Mucosa of descending colon (tissue), 3 donors: Measurements from ENCODE around the gene COL19A1. TPM values are rescaled to one million over a fixed set of nuclear protein-coding genes. Genes with fewer than 3 reads are reported as not detected.

Source experiments
- ATAC-seq: fragments of 200-7000 bp; cut with Tn5 transposase; one replicate; pipeline ENCODE4 v1.9.1; 2020; ENCODE audit warnings: mild to moderate bottlenecking, moderate library complexity
- DNase-seq, 3 donors: peaks; one replicate each; pipeline ENCODE4 v3.0.0-alpha.2; 2020
- H3K36me3 ChIP-seq: fragments of 200-600 bp; one replicate; pipeline ENCODE4 v1.8.0; 2021; ENCODE audit warnings: low read depth, mild to moderate bottlenecking
- H3K4me1 ChIP-seq: fragments of 200-600 bp; one replicate; pipeline ENCODE4 v1.8.0; 2021; ENCODE audit warnings: low read depth, mild to moderate bottlenecking
- H3K4me3 ChIP-seq: fragments of 200-600 bp; one replicate; pipeline ENCODE4 v1.8.0; 2021; ENCODE audit warnings: mild to moderate bottlenecking
- H3K9me3 ChIP-seq: fragments of 200-600 bp; one replicate; pipeline ENCODE4 v1.8.0; 2021; ENCODE audit warnings: mild to moderate bottlenecking
- intact Hi-C, 2 donors: fragments of 100-400 bp; cut with DNase I in 1 of 2; cut with micrococcal nuclease in 1 of 2; formaldehyde crosslinking; loops; one replicate each; pipeline versions ENCODE4 v1.11.0 to v1.11.1; 2022; cut with DNase I, micrococcal nuclease
- total RNA-seq, 3 donors: library from RNA; stranded (reverse); fragmentation: NEBNext Ultra II Directional in 2 of 3; extraction: Animal tissue kit (Norgen Biotek cat#: 25700) in 2 of 3; gene quantifications; one replicate each; pipeline versions ENCODE4 v1.2.1 to v1.2.4, GENCODE V29; 2021 to 2023
- TF ChIP-seq, protein P1 (sequence below): fragments of 200-600 bp; IDR thresholded peaks from one replicate; pipeline ENCODE4 v1.8.0; 2022; ENCODE audit warnings: antibody characterized with exemption, mild to moderate bottlenecking
- donor health status: DM: no; HTN: no; CAD: no; lungs with moderate emphysema.
- donor health status: DM: no; HTN: no; CAD: no.
- donor health status: DM: no; HTN: yes; CAD: no.

Gene COL19A1
- total RNA-seq, 3 donors from 2014 or later = 0.19 to 0.49 (median 0.24) TPM

DNA sequence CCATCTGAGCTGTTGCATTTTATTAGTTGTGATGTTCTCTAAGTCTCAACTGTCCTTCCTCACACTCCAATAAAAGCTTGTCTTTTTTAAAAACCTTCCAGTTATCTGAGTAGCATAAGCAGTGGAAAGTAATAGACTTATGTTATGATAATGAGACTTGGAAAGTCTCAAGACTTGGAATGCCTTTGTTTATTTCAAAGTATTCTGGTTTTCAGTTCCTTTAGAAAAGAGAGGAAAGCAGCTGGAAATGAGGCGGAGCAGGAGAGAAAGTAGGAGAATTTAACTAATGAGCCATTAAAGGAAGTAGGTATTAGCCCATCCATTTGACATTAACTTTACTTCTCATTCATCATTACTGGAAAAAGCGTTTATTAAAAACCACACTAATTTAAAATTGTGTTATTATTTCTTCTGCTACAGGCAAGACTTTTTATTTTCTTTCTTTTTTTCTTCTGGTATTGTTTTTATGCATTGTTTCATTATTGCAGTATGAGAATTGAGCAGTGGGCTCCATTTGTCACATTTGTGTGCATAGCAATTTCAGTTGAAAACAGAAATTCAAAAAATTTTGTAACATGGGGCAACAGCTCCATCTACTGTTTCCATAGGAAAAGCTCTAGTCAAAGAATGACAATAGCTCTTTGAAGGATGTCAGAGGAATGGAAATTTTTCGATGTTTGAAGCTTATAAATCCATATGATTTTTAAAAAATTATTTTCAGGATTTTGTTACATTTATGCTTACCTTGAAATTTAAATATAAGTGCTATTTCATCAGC is 241.7 kb downstream of the COL19A1 start:
- intact Hi-C loops = loop anchor here in 1 of 2 donors (5.0 kb wide), 1 partner anchor 271 kb away; no protein-coding TSS in a partner anchor

DNA sequence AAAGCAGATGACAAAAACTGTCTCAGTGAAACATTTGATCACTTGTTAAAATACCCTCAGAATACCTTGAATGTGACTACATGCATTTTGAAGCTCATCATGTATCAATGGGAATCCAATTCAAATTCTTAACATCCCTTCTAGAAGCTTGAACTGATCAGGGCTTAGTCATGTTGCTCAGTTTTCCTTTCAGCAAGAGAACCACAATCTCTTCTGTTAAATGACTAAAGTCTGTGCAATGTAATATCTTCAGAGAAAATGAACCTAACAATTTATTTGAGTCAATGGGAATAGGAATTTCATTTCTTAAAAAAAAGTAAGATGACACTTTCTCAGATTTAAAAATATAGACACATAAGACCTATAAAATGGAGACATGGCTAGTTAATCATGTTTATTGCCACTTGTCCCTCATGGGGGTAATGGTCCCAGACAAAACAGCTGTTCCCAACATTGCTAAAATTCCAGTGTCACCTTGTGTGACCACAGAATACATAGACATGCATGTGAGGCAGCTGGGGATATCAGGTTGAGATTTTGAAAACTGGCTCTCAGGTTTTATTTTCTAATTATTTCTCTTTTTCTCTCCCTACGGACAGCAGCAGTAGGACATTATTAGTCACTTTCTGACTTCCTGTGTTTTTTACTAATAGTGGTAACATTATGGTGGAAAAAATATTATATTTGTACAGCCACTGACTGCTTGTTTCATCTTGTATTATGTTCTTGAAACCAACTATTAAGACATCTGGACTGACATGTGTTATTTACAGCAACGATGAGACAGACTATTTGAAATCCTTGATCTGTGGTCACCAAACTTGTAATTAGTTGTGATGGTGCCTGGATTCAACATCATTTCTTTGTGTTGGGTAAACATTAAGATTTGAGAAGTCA is 244.0 kb downstream of the COL19A1 start:
- H3K9me3 ChIP-seq = no peaks in the 10 kb centered on the region
- TF ChIP-seq, protein P1, sequence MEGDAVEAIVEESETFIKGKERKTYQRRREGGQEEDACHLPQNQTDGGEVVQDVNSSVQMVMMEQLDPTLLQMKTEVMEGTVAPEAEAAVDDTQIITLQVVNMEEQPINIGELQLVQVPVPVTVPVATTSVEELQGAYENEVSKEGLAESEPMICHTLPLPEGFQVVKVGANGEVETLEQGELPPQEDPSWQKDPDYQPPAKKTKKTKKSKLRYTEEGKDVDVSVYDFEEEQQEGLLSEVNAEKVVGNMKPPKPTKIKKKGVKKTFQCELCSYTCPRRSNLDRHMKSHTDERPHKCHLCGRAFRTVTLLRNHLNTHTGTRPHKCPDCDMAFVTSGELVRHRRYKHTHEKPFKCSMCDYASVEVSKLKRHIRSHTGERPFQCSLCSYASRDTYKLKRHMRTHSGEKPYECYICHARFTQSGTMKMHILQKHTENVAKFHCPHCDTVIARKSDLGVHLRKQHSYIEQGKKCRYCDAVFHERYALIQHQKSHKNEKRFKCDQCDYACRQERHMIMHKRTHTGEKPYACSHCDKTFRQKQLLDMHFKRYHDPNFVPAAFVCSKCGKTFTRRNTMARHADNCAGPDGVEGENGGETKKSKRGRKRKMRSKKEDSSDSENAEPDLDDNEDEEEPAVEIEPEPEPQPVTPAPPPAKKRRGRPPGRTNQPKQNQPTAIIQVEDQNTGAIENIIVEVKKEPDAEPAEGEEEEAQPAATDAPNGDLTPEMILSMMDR = no peak
- H3K4me1 ChIP-seq = no peaks in the 10 kb centered on the region
- ATAC-seq (no peak), DNase-seq (no peak)
- intact Hi-C loops = no loop called here
- H3K36me3 ChIP-seq = no peaks in the 10 kb centered on the region
- H3K4me3 ChIP-seq = no peak overlapping the region

More for the DNA sequence above, 241.7 kb downstream of the COL19A1 start:
- DNase-seq (peak in 1 of 3 donors; percentile 3), ATAC-seq (no peak)
- no peak overlapping the region for H3K4me3 ChIP-seq
- no peaks in the 10 kb centered on the region for H3K9me3 ChIP-seq
- H3K4me1 ChIP-seq = no peaks in the 10 kb centered on the region
- TF ChIP-seq, protein P1 = no peak
- no peaks in the 10 kb centered on the region for H3K36me3 ChIP-seq

DNA sequence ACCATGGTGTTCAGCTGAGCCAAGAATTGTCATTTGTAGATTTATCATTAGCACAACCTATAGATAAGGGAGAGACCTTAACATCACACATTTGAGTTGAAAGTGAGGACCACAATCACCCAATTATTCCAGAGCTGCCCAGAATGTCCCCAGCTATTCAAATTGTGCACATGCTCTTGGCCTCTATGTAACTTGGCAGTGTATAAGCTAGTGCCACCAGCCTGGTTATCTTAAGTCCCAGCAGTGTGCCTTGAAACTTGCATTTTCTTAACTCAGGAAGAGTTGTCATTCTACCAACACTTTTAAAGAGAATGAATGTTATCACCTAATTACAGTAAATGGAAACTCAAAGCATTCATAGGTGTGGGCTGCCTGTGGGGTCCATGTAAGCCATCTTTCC is 245.4 kb downstream of the COL19A1 start:
- H3K4me1 ChIP-seq = no peaks in the 10 kb centered on the region
- ATAC-seq (no peak), DNase-seq (no peak)
- intact Hi-C loops = no loop called here
- H3K9me3 ChIP-seq = no peaks in the 10 kb centered on the region
- no peaks in the 10 kb centered on the region for H3K36me3 ChIP-seq
- no peak overlapping the region for H3K4me3 ChIP-seq
- TF ChIP-seq, protein P1 = no peak

DNA sequence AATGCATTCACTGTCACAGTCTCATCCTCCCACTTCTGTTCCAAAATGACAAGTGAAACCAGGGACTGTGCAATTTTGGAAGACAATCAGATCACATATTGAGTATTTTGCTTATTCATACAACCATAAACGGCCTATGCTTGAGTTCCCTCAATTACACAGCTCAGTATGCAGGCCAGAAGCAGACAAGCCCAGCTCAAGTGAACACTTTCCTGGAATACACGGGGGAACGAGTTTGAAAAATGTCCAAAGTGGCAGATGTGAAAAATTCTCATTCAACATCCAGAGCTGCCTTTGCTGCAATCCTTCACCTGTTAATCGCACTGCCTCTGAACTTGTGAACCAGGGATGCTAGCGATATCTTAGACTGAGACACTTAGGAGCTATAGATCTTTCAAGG is 246.4 kb downstream of the COL19A1 start:
- ATAC-seq = no peak
- no peak for DNase-seq
- no peak overlapping the region for H3K4me3 ChIP-seq
- TF ChIP-seq, protein P1 = no peak
- intact Hi-C loops = no loop called here
- H3K4me1 ChIP-seq = no peaks in the 10 kb centered on the region
- no peaks in the 10 kb centered on the region for H3K36me3 ChIP-seq
- H3K9me3 ChIP-seq = no peaks in the 10 kb centered on the region

DNA sequence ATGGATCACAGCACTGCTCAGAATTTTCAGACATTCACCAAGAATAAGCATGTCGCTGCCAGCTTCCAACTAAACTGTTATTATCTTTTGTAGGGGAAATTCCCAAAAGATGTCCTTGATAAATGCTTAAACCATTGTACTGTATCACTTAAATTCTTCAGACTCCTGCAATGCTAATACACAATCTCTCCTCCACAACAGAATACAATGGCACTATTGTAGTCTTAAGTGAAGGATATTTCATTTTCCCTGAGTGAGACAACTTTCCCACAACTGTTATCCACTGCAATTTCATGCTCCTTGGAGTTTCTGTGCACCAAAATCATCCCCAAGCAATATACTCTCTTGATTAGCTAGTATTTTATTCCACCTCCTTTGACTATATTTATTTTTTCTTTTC is 246.8 kb downstream of the COL19A1 start:
- H3K36me3 ChIP-seq = no peaks in the 10 kb centered on the region
- H3K9me3 ChIP-seq = no peaks in the 10 kb centered on the region
- ATAC-seq (no peak), DNase-seq (no peak)
- no peak overlapping the region for H3K4me3 ChIP-seq
- H3K4me1 ChIP-seq = no peaks in the 10 kb centered on the region
- TF ChIP-seq, protein P1 = no peak
- intact Hi-C loops = no loop called here
